ENCODE data around the gene PRR13. TPM values are rescaled to one million over a fixed set of nuclear protein-coding genes. Genes with fewer than 3 reads are reported as not detected.
"Not testable (repeated sequence)": the region's sequence is repeated elsewhere in the genome, so short reads cannot be mapped to it uniquely, and the experiment has no call there.

PRR13 gene
- polyA plus RNA-seq, 6 donors from 2014 or later: 660 to 1,169 (median 730) TPM

DNA sequence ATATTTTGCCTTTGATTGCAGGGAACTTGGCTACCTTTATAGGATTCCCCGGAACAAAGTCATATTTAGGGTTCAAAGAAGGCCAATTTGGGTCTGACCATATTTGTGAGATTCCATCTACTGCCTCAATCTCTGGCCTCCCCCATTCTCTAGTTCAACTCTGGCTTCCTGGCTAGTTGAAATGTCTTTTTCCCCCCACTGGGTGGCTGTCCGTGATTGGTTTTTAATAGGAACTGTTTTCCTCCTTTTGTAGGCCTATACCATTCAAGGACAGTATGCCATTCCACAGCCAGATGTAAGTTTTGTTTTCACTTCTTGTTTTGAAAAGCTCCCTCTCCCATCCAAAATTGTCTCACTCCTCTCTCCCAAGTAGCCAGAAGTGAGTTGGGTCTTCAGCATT is 24.1 kb downstream of the PRR13 start:
- Mint-ChIP-seq H3K36me3 (peaks cover 21 to 32% of the 10 kb centered on the region in 2 donors), H3K27ac (peak overlapping the region in 2 of 6 donors; percentile 75 to 82), H3K27me3 (no peaks in the 10 kb centered on the region), H3K4me1 (peaks cover 7 to 31% (median 18%) of the 10 kb centered on the region in 3 donors), H3K9me3 (no peaks in the 10 kb centered on the region), H3K4me3 (peak overlapping the region in 1 of 8 donors; percentile 15)
- no peak for ATAC-seq (ENCODE audit: low read depth in 2 of 2)
- DNase-seq: no peak

DNA sequence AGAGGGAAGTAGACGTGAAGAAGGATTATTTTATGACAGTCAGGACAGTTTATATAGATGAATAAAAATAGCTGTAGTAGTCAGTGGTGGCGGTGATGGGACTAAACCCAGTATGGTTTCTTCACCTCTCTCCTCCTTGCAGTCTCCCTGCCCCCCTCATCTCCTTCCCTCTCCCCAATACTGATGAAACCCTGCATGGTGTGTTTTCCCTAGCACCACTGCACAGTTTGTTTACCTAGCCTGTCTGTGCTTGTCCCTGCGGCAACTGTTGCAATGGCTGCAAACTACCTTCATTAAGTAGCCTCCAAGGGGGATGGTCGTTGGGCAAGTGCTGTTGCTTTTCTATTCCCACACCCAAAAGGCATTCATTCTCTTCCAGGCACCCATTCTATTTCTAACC is 25.1 kb downstream of the PRR13 start:
- Mint-ChIP-seq H3K27me3 (no peaks in the 10 kb centered on the region), H3K36me3 (peaks cover 18 to 29% of the 10 kb centered on the region in 2 donors), H3K9me3 (no peaks in the 10 kb centered on the region), H3K4me3 (no peak overlapping the region), H3K4me1 (peaks cover 5 to 27% (median 13%) of the 10 kb centered on the region in 3 donors), H3K27ac (peak overlapping the region in 4 of 6 donors; percentile 11 to 85 (median 67))
- DNase-seq (no peak), ATAC-seq (ENCODE audit: low read depth in 2 of 2) (no peak)

DNA sequence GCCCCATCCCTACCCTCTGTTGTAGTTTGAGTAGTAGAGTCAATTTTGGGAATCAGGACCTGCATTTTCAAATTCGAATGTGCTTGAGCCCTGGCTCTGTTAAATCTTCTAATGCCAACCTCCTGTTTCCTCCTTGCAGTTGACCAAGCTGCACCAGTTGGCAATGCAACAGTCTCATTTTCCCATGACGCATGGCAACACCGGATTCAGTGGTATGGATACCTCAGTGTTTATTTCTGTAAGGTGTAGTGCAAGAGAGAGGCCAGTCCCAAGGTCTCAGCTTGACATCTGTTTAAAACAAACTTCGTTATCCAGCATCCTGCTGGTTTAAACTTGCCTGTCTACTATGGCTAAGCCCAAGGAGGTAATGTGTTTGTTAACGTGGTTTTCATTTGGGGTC is 25.5 kb downstream of the PRR13 start:
- DNase-seq (no peak), ATAC-seq (ENCODE audit: low read depth in 2 of 2) (no peak)
- no peaks in the 10 kb centered on the region for H3K27me3 Mint-ChIP-seq
- peaks cover 22 to 27% of the 10 kb centered on the region in 2 donors for H3K36me3 Mint-ChIP-seq
- no peaks in the 10 kb centered on the region for H3K9me3 Mint-ChIP-seq
- H3K27ac Mint-ChIP-seq: peak overlapping the region in 4 of 6 donors; percentile 11 to 85 (median 52)
- peaks cover 5 to 27% (median 15%) of the 10 kb centered on the region in 3 donors for H3K4me1 Mint-ChIP-seq
- peak overlapping the region in 1 of 8 donors; percentile 9 for H3K4me3 Mint-ChIP-seq

DNA sequence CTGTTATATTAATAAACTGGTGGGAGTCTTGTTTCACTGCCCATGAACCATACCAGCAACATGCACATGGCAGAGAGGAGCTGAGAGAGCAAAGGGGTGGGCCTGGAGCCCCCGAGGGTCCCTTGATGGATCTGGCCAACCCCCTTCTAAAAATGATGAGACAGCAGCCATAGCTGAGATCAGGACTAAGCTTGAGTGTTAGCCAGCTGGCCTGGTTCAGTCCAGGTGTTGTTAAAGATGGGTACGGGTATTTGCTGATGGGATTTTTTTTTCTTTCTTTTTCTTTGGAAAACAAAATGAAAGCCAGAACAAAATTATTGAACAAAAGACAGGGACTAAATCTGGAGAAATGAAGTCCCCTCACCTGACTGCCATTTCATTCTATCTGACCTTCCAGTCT is 26.3 kb downstream of the PRR13 start:
- DNase-seq (no peak), ATAC-seq (ENCODE audit: low read depth in 2 of 2) (no peak)
- H3K27ac Mint-ChIP-seq: peak overlapping the region in 1 of 6 donors; percentile 49
- no peaks in the 10 kb centered on the region for H3K9me3 Mint-ChIP-seq
- no peaks in the 10 kb centered on the region for H3K27me3 Mint-ChIP-seq
- peaks cover 22 to 25% of the 10 kb centered on the region in 2 donors for H3K36me3 Mint-ChIP-seq
- peaks cover 5 to 27% (median 16%) of the 10 kb centered on the region in 3 donors for H3K4me1 Mint-ChIP-seq
- H3K4me3 Mint-ChIP-seq: peak overlapping the region in 1 of 8 donors; percentile 47

DNA sequence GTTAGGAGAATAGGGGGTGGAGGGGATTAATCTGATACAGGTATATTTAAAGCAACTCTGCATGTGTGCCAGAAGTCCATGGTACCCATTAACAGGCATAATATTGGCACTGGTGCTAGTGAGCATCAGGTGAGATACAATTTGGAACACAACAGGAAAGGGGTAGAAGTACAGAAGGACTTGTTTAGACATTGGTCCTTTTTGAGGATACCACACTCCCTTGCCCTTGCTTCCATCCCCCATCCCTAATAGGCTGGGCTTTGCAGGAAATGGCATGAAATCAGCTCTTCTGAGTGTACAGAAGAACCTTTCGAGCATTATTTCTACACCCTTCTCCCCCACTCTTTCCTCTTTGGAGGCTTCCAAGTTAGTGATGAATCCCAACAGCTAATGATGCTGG is 26.7 kb downstream of the PRR13 start:
- ATAC-seq (ENCODE audit: low read depth in 2 of 2): no peak
- Mint-ChIP-seq H3K4me3 (no peak overlapping the region), H3K4me1 (peaks cover 5 to 27% (median 16%) of the 10 kb centered on the region in 3 donors), H3K27me3 (no peaks in the 10 kb centered on the region), H3K27ac (no peak overlapping the region), H3K9me3 (no peaks in the 10 kb centered on the region), H3K36me3 (peaks cover 22 to 25% of the 10 kb centered on the region in 2 donors)
- no peak for DNase-seq

DNA sequence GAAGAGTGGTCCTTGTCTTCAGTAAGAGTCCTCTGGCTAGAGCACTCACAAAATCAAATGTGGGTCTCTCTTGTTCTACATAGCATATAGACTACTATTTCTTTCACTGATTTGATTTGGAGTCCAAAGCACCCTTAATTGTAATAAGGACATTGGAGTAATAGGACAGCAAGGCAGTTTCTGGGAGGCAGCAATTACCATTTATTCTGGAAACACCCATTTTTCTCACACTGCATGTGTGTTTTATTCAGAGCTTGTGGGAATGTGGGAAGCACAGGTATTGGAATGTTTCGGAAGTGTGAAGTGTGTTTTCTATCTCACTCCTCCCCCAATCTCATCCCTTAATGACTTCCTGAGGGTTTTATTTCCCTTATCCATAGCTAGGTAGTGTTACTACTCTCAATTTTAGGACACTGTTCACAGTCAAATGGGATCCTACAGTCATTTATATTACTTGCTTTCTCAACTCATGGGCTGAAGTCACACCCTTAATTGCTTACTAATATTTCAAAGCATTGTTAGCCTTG is 30.6 kb downstream of the PRR13 start:
- DNase-seq (no peak), ATAC-seq (ENCODE audit: low read depth in 2 of 2) (no peak)
- no peak overlapping the region for H3K27ac Mint-ChIP-seq
- no peaks in the 10 kb centered on the region for H3K27me3 Mint-ChIP-seq
- no peaks in the 10 kb centered on the region for H3K9me3 Mint-ChIP-seq
- H3K4me3 Mint-ChIP-seq: no peak overlapping the region
- H3K36me3 Mint-ChIP-seq: peaks cover 6 to 21% of the 10 kb centered on the region in 2 donors
- peaks cover 3 to 13% (median 9%) of the 10 kb centered on the region in 3 donors for H3K4me1 Mint-ChIP-seq

DNA sequence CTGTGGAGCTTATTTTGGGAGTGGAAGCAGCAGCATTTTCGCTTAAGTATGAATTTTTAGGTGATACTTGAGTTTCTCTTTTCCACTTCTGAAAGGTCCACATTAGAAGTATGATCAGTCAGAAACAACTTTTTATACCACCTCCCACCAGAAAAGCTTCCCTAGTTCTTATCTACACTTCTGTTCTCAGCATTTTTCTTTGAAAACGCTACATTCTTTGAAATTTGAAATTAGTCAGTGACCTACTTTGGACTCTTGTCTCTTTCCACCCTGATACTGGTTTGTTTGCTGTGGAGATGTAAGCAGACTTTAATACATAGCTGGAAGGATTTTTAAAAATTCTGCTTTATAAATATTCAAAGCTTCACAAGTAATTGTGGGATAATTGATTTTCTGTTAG is 32.5 kb downstream of the PRR13 start:
- Mint-ChIP-seq H3K9me3 (no peaks in the 10 kb centered on the region), H3K4me3 (no peak overlapping the region), H3K27ac (peak overlapping the region in 1 of 6 donors; percentile 9), H3K27me3 (no peaks in the 10 kb centered on the region), H3K36me3 (peaks cover 6 to 19% of the 10 kb centered on the region in 2 donors), H3K4me1 (peaks cover 3 to 12% (median 9%) of the 10 kb centered on the region in 3 donors)
- DNase-seq (no peak), ATAC-seq (ENCODE audit: low read depth in 2 of 2) (no peak)

DNA sequence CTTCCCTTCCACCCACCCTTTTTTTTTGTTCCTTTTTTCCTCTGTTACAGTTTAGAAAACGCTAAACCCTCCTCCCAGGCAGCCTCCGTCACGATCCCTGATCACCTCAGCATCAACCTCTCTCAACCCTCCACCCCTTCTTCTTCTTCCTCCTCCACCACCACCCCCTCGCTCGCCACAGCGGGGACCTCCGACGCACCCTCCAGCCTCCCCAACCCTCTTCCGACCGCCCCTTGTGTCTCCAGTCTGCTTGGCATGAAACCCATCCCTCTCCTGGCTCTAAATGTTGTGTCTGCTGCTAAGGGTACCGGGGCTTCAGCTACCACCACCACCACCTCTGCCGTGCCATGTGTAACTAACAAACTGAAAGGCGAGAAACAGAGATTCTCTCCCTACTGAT is 33.3 kb downstream of the PRR13 start:
- Mint-ChIP-seq H3K4me1 (peaks cover 3 to 12% (median 9%) of the 10 kb centered on the region in 3 donors), H3K36me3 (peaks cover 6 to 19% of the 10 kb centered on the region in 2 donors), H3K4me3 (no peak overlapping the region), H3K27me3 (no peaks in the 10 kb centered on the region), H3K27ac (peak overlapping the region in 2 of 6 donors; percentile 8 to 25), H3K9me3 (no peaks in the 10 kb centered on the region)
- DNase-seq (no peak), ATAC-seq (ENCODE audit: low read depth in 2 of 2) (no peak)

DNA sequence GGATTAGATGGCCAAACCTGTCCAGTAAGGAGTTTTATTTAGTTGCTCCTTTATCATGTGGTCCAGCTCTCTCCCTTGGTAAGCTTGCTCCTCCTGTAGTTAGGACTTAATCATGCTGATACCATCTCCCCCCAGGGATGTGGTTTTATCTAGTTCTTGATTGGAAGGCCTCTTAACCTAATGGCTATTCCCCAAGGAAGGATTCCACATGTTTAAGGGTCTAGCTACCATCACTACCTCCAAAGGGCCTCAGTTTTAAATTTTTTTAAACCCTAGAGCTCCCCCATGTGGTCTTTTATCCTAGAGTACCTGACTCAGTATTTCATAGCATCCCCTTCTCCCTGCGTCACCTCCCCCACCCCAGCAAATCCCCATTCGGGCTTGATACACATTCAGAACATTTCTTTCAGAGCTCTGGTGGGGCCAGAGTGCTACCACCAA is 35.3 kb downstream of the PRR13 start:
- ATAC-seq (ENCODE audit: low read depth in 2 of 2) (peak; percentile 38 to 49), DNase-seq (no peak)
- Mint-ChIP-seq H3K36me3 (peaks cover 0 to 14% of the 10 kb centered on the region in 2 donors), H3K9me3 (no peaks in the 10 kb centered on the region), H3K27me3 (no peaks in the 10 kb centered on the region), H3K27ac (peak overlapping the region in 1 of 6 donors; percentile 28), H3K4me3 (no peak overlapping the region), H3K4me1 (peaks cover 3 to 15% (median 9%) of the 10 kb centered on the region in 3 donors)

DNA sequence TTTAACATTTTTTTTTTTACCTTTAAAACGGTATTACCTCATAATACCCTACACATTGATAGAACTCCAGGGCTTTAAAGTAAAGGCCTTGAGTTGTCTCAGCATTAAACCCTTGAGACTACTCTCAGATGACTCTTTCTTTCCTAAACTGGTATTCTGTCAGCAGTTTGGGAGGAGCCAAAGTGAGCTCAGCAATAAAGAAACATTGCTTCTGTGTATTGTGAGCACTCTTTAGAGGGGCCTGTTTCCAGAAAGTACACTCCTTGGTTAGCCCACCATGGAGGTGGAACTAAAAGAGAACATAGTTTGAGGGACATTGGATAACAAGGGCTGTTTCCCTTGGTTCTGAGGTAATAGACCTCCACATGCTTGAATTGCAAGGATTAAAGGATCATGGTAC is 37.3 kb downstream of the PRR13 start:
- no peaks in the 10 kb centered on the region for H3K9me3 Mint-ChIP-seq
- H3K4me1 Mint-ChIP-seq: peaks cover 9 to 29% (median 10%) of the 10 kb centered on the region in 3 donors
- H3K4me3 Mint-ChIP-seq: no peak overlapping the region
- peak overlapping the region in 1 of 6 donors; percentile 28 for H3K27ac Mint-ChIP-seq
- DNase-seq: no peak
- peaks cover 4 to 13% of the 10 kb centered on the region in 2 donors for H3K36me3 Mint-ChIP-seq
- no peak for ATAC-seq (ENCODE audit: low read depth in 2 of 2)
- H3K27me3 Mint-ChIP-seq: no peaks in the 10 kb centered on the region

DNA sequence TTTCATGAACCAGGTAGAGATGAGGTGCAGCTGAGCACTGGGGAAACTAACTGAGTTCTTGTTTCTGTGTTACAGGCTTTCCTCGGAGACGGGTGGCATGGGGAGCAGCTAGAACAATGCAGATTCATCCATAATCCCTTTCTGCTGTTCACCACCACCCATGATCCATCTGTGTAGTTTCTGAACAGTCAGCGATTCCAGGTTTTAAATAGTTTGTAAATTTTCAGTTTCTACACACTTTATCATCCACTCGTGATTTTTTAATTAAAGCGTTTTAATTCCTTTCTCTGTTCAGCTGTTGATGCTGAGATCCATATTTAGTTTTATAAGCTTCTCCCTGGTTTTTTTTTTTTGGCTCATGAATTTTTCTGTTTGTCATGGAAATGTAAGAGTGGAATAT is 37.8 kb downstream of the PRR13 start:
- no peak for ATAC-seq (ENCODE audit: low read depth in 2 of 2)
- Mint-ChIP-seq H3K9me3 (no peaks in the 10 kb centered on the region), H3K36me3 (peaks cover 4 to 13% of the 10 kb centered on the region in 2 donors), H3K4me3 (no peak overlapping the region), H3K4me1 (peaks cover 10 to 31% (median 14%) of the 10 kb centered on the region in 3 donors), H3K27me3 (no peaks in the 10 kb centered on the region), H3K27ac (no peak overlapping the region)
- no peak for DNase-seq

DNA sequence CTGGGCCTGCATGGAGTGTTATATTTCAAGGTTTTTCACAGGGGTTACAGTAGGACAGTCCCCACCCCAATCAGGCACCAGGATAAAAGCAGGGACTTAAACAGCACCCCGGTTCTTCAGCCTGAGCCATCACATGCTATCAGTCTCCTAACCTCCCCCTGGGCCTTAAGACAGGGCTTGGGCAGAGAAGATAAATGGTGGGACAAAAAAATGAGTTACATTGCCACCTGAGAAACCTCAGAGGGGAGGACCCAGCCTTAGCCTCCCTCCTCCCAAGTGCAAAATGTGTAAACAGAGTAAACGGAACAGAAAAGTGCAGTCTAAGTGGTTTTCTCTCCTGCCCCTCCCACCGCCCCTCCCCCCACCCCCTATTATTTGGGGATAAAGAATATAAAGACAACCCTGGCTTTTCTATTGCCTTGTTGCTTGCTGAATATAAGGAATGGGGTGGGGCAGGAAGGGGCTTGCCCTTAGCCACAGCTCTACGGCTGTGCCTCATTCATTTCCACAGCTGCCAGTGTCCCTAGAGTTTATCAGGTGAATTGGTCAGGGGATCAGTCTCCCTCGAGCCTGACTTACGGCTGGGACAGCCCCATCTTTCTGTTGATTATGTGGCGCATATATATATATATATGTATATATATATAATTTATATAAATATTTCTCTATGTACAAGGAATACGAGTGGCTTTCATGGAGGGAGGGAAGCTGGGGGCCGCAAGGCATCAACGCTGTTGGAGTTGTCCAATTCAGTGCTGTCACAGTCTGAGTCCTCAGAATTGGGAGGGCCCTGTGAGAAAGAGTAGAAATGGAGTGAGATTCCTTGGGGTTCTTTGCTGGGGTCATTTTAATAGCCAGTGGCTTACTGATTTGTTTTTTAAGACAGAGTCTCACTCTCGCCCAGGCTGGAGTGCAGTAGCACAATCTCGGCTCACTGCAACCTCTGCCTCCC is 39.2 kb downstream of the PRR13 start:
- no peak for ATAC-seq (ENCODE audit: low read depth in 2 of 2)
- DNase-seq: no peak
- H3K27me3 Mint-ChIP-seq: no peaks in the 10 kb centered on the region
- H3K36me3 Mint-ChIP-seq: peaks cover 4 to 5% of the 10 kb centered on the region in 2 donors
- no peaks in the 10 kb centered on the region for H3K9me3 Mint-ChIP-seq
- no peak overlapping the region for H3K4me3 Mint-ChIP-seq
- peaks cover 5 to 24% (median 11%) of the 10 kb centered on the region in 3 donors for H3K4me1 Mint-ChIP-seq
- peak overlapping the region in 2 of 6 donors; percentile 37 to 43 for H3K27ac Mint-ChIP-seq

DNA sequence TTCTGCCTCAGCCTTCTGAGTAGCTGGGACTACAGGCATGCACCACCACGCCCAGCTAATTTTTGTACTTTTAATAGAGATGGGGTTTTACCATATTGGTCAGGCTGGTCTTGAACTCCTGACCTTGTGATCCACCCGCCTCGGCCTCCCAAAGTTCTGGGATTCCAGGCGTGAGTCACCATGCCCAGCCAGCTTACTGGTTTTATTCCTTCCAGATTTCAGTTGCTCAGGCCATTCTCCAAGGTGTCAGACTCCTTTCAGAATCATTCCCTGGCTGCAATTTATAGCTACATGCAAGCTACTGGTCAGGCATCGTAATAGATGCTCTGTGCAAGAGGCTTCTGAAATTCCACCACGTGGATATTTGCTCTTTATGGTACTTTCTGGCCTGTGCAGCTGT is 39.9 kb downstream of the PRR13 start:
- not testable (repeated sequence) for ATAC-seq (ENCODE audit: low read depth in 2 of 2); DNase-seq; H3K9me3 Mint-ChIP-seq; H3K36me3 Mint-ChIP-seq; H3K27me3 Mint-ChIP-seq
- Mint-ChIP-seq H3K4me3 (peak overlapping the region in 1 of 8 donors; percentile 2), H3K4me1 (peaks cover 5 to 24% (median 11%) of the 10 kb centered on the region in 3 donors), H3K27ac (peak overlapping the region in 1 of 6 donors; percentile 75)

Measured in naive B cell (primary cell).